Psoas muscle (tissue), 8 donors: ENCODE measurements around the gene PRSS48. TPM values are rescaled to one million over a fixed set of nuclear protein-coding genes. Genes with fewer than 3 reads are reported as not detected.
A peak's percentile ranks its signal among the peaks of the same experiment; 100 is the strongest.

Experiments
- ATAC-seq, 4 donors: fragments of 200-7000 bp; cut with Tn5 transposase; one replicate each; pipeline ENCODE4 v1.9.1; 2020; ENCODE audit warnings: moderate library complexity in 3 of 4, mild to moderate bottlenecking in 2 of 4
- DNase-seq, 2 donors: peaks; one replicate each; pipeline ENCODE4 v3.0.0-alpha.2; 2020
- H3K27ac ChIP-seq: fragments of 200-600 bp; one replicate; pipeline ENCODE4 v1.8.0; 2022
- H3K27me3 ChIP-seq, 3 donors: fragments of 200-600 bp in 1 of 3; one replicate each; pipeline versions ENCODE4 v1.6.1 to v1.8.0; 2013 to 2022; ENCODE audit warnings: low read length in 2 of 3, mild to moderate bottlenecking in 2 of 3, moderate library complexity in 1 of 3; ENCODE audit not compliant: insufficient read depth in 3 of 3
- H3K36me3 ChIP-seq, 2 donors: fragments of 200-600 bp in 1 of 2; one replicate each; pipeline versions ENCODE4 v1.6.1 to v1.8.0; 2013 to 2022; ENCODE audit warnings: low read depth in 1 of 2, mild to moderate bottlenecking in 1 of 2, moderate library complexity in 1 of 2; ENCODE audit not compliant: insufficient read depth in 1 of 2
- H3K4me1 ChIP-seq: fragments of 200-600 bp; one replicate; pipeline ENCODE4 v1.8.0; 2022
- H3K4me3 ChIP-seq: fragments of 200-600 bp; one replicate; pipeline ENCODE4 v1.8.0; 2022; ENCODE audit warnings: mild to moderate bottlenecking
- H3K9me3 ChIP-seq: fragments of 200-600 bp; one replicate; pipeline ENCODE4 v1.8.0; 2022
- CTCF ChIP-seq: fragments of 200-600 bp; IDR thresholded peaks from one replicate; pipeline ENCODE4 v1.8.0; 2022; ENCODE audit warnings: antibody characterized with exemption
- WGBS, 3 donors: extraction: QIAGEN DNeasy Blood & Tissue Kit; methylation state at CpG; one replicate each; pipeline versions ENCODE4 v1.1.6 to v1.1.7; 2013; 5-methylcytosine and 5-hydroxymethylcytosine counted together
- intact Hi-C, 2 donors: fragments of 100-400 bp; cut with DNase I; formaldehyde crosslinking; loops; one replicate each; pipeline versions ENCODE4 v1.11.0 to v1.14.2; 2022
- polyA plus RNA-seq, 3 donors: library from polyadenylated mRNA; stranded (reverse); fragments of 200-250 nt; gene quantifications; one replicate each; pipeline ENCODE4 v1.2.3, GENCODE V29; 2013
- total RNA-seq, 4 donors: library from RNA; stranded (reverse); fragmentation: NEBNext Ultra II Directional in 2 of 4; extraction: Animal tissue kit (Norgen Biotek cat#: 25700) in 2 of 4; gene quantifications; one replicate each; pipeline versions ENCODE4 v1.2.1 to v1.2.4, GENCODE V29; 2021 to 2023
- donor health status: healthy with polysubstance abuse.
- donor health status: DM: no; HTN: no; CAD: no; lungs with moderate emphysema.
- donor health status: Bipolar disorder and iron deficiency.
- donor health status: healthy.
- donor health status: DM: yes; HTN: yes; CAD: no.
- donor health status: DM: no; HTN: no; CAD: no.
- donor health status: DM: no; HTN: no; CAD: no.
- donor health status: DM: yes; HTN: yes; CAD: no.

The PRSS48 gene
- total and polyA plus RNA-seq, 7 donors = not detected

GRCh38 chr4:151314479-151314878 lies 37.5 kb downstream of the PRSS48 start:
- no peak for TF ChIP-seq CTCF
- intact Hi-C loops = no loop called here
- Histone ChIP-seq H3K4me3 (no peak overlapping the region), H3K36me3 (no peaks in the 10 kb centered on the region), H3K27ac (peak overlapping the region; percentile 54), H3K9me3 (no peaks in the 10 kb centered on the region), H3K27me3 (no peaks in the 10 kb centered on the region), H3K4me1 (peaks cover 32% of the 10 kb centered on the region)
- DNase-seq (no peak), ATAC-seq (peak in 3 of 4 donors; percentile 5 to 16 (median 14))
- 92 to 100% (median 98%) methylated on average over 1 of the region's 1 CpG for WGBS, 3 donors

GRCh38 chr4:151315212-151315886 lies 38.4 kb downstream of the PRSS48 start:
- Histone ChIP-seq H3K4me3 (no peak overlapping the region), H3K27ac (peak overlapping the region; percentile 54), H3K4me1 (peaks cover 32% of the 10 kb centered on the region), H3K36me3 (no peaks in the 10 kb centered on the region), H3K9me3 (no peaks in the 10 kb centered on the region), H3K27me3 (no peaks in the 10 kb centered on the region)
- intact Hi-C loops = no loop called here
- DNase-seq = no peak
- WGBS, 3 donors = 34 to 44% (median 40%) methylated on average over 2 of the region's 2 CpGs
- TF ChIP-seq CTCF = no peak
- ATAC-seq = peak; percentile 68 to 84 (median 76)

- no peak for DNase-seq
- no peaks in the 10 kb centered on the region for H3K9me3 ChIP-seq
- peak; percentile 42 to 68 (median 48) for ATAC-seq
- WGBS, 3 donors = 16 to 50% (median 36%) methylated on average over 2 of the region's 2 CpGs
- TF ChIP-seq CTCF = no peak
- no peaks in the 10 kb centered on the region for H3K36me3 ChIP-seq
- H3K4me3 ChIP-seq = no peak overlapping the region
- peaks cover 32% of the 10 kb centered on the region for H3K4me1 ChIP-seq
- H3K27me3 ChIP-seq = no peaks in the 10 kb centered on the region
- H3K27ac ChIP-seq = no peak overlapping the region
- intact Hi-C loops = no loop called here
Observed at GRCh38 chr4:151316645-151317044, 39.7 kb downstream of the PRSS48 start.

- no peak overlapping the region for H3K27ac ChIP-seq
- peaks cover 36% of the 10 kb centered on the region for H3K4me1 ChIP-seq
- H3K9me3 ChIP-seq = no peaks in the 10 kb centered on the region
- DNase-seq (no peak), ATAC-seq (no peak)
- no peak overlapping the region for H3K4me3 ChIP-seq
- 83 to 93% (median 89%) methylated on average over 1 of the region's 1 CpG for WGBS, 3 donors
- intact Hi-C loops = no loop called here
- H3K36me3 ChIP-seq = no peaks in the 10 kb centered on the region
- TF ChIP-seq CTCF = no peak
- H3K27me3 ChIP-seq = no peaks in the 10 kb centered on the region
Observed at GRCh38 chr4:151318307-151319006, 41.5 kb downstream of the PRSS48 start.
